Measurements from ENCODE around the gene KCTD14.
"Not testable (repeated sequence)": the region's sequence is repeated elsewhere in the genome, so short reads cannot be mapped to it uniquely, and the experiment has no call there.

Gene KCTD14

GRCh38 chr11:78022397-78023396 is at the start of gene KCTD14:
TSS of gene KCTD14 (minus strand) at chr11:78023276. CDS start at chr11:78023249, 27 bp downstream.
- DNase-seq, result no peak

- no peak for DNase-seq
Measured at GRCh38 chr11:78072455-78072854, 49.4 kb upstream of the KCTD14 start.

GRCh38 chr11:78071717-78072116 is 48.6 kb upstream of the KCTD14 start:
- no peak for DNase-seq

GRCh38 chr11:78070621-78071020 is 47.5 kb upstream of the KCTD14 start:
- DNase-seq, result no peak

GRCh38 chr11:78069465-78069864 is 46.4 kb upstream of the KCTD14 start:
- DNase-seq, result no peak

GRCh38 chr11:78067704-78068103 is 44.6 kb upstream of the KCTD14 start:
- DNase-seq, result no peak

- no peak for DNase-seq
Measured at GRCh38 chr11:78066471-78066870, 43.4 kb upstream of the KCTD14 start.

- no peak for DNase-seq
Measured at GRCh38 chr11:78065203-78065602, 42.1 kb upstream of the KCTD14 start.

GRCh38 chr11:78063440-78064181 is 40.5 kb upstream of the KCTD14 start, which contains the start of gene THRSP:
TSS of gene THRSP (plus strand) at chr11:78063861. CDS start at chr11:78063882, 21 bp downstream.
- DNase-seq, result no peak

GRCh38 chr11:78062671-78063070 is 39.6 kb upstream of the KCTD14 start:
- DNase-seq, result no peak

GRCh38 chr11:78061921-78062311 is 38.8 kb upstream of the KCTD14 start:
- no peak for DNase-seq

GRCh38 chr11:78061088-78061920 is 38.2 kb upstream of the KCTD14 start:
- DNase-seq, result no peak

GRCh38 chr11:78060533-78060932 is 37.5 kb upstream of the KCTD14 start:
- no peak for DNase-seq

GRCh38 chr11:78059749-78060328 is 36.8 kb upstream of the KCTD14 start:
- DNase-seq, result not testable (repeated sequence)

GRCh38 chr11:78057462-78058055 is 34.5 kb upstream of the KCTD14 start:
- no peak for DNase-seq

- no peak for DNase-seq
Measured at GRCh38 chr11:78056093-78056492, 33.0 kb upstream of the KCTD14 start.

GRCh38 chr11:78054971-78055370 is 31.9 kb upstream of the KCTD14 start:
- no peak for DNase-seq

- DNase-seq, result no peak
Measured at GRCh38 chr11:78050964-78051831, 28.1 kb upstream of the KCTD14 start.

GRCh38 chr11:78049348-78049747 is 26.3 kb upstream of the KCTD14 start:
- no peak for DNase-seq

GRCh38 chr11:78048561-78048960 is 25.5 kb upstream of the KCTD14 start:
- DNase-seq, result no peak

- no peak for DNase-seq
Measured at GRCh38 chr11:78046486-78046854, 23.4 kb upstream of the KCTD14 start.
